ENCODE data around the gene MPC1. TPM values are rescaled to one million over a fixed set of nuclear protein-coding genes. Genes with fewer than 3 reads are reported as not detected.
"Not testable (repeated sequence)": the region's sequence is repeated elsewhere in the genome, so short reads cannot be mapped to it uniquely, and the experiment has no call there.

Gene MPC1
- total RNA-seq, 2 experiments from 2014 or later, result 17.4 to 19.3 TPM

- CTCF ChIA-PET, result interaction anchor here (1.2 kb wide), 1 partner anchor 35 kb away, joined by 3 read pairs; no protein-coding TSS in a partner anchor
- Mint-ChIP-seq H3K4me3 (no peak overlapping the region), H3K36me3 (ENCODE audit: low read depth) (peaks cover 37% of the 10 kb centered on the region), H3K4me1 (ENCODE audit: low read depth) (no peaks in the 10 kb centered on the region), H3K27ac (no peak overlapping the region), H3K9me3 (no peaks in the 10 kb centered on the region), H3K27me3 (no peaks in the 10 kb centered on the region)
- POLR2A ChIA-PET, result no interaction called here
- Histone ChIP-seq H3K27ac (ENCODE audit: low read depth in 1 of 2, low read length in 2 of 2) (no peak overlapping the region), H3K4me1 (ENCODE audit: insufficient read depth, low read length) (no peaks in the 10 kb centered on the region), H3K4me3 (ENCODE audit: low read length) (no peak overlapping the region), H3K27me3 (ENCODE audit: control insufficient read depth in 1 of 2, insufficient read depth in 2 of 2, low read length in 2 of 2) (no peaks in the 10 kb centered on the region), H3K9me3 (ENCODE audit: control insufficient read depth in 1 of 2, insufficient read depth in 1 of 2, low read length in 2 of 2) (no peaks in the 10 kb centered on the region), H3K36me3 (ENCODE audit: insufficient read depth, low read length) (peaks cover 34% of the 10 kb centered on the region)
- DNase-seq (no peak), ATAC-seq (ENCODE audit: poor library complexity) (no peak)
- intact Hi-C loops (cut with DNase I, micrococcal nuclease), result no loop called here
- no peak for TF ChIP-seq CTCF (IDR thresholded peaks at IDR 0.05)
Observed at GRCh38 chr6:166365806-166366205, 16.9 kb downstream of the MPC1 start.

- no peaks in the 10 kb centered on the region for H3K4me1 Mint-ChIP-seq (ENCODE audit: low read depth)
- ATAC-seq (ENCODE audit: poor library complexity), result no peak
- Histone ChIP-seq H3K9me3 (ENCODE audit: control insufficient read depth in 1 of 2, insufficient read depth in 1 of 2, low read length in 2 of 2) (no peaks in the 10 kb centered on the region), H3K36me3 (ENCODE audit: insufficient read depth, low read length) (peaks cover 34% of the 10 kb centered on the region), H3K27ac (ENCODE audit: low read depth in 1 of 2, low read length in 2 of 2) (no peak overlapping the region), H3K27me3 (ENCODE audit: control insufficient read depth in 1 of 2, insufficient read depth in 2 of 2, low read length in 2 of 2) (no peaks in the 10 kb centered on the region), H3K4me3 (ENCODE audit: low read length) (no peak overlapping the region), H3K4me1 (ENCODE audit: insufficient read depth, low read length) (no peaks in the 10 kb centered on the region)
- no peak for TF ChIP-seq CTCF (IDR thresholded peaks at IDR 0.05)
- H3K27me3 Mint-ChIP-seq, result no peaks in the 10 kb centered on the region
- CTCF ChIA-PET, result no interaction called here
- no peak overlapping the region for H3K27ac Mint-ChIP-seq
- no peak overlapping the region for H3K4me3 Mint-ChIP-seq
- intact Hi-C loops (cut with DNase I, micrococcal nuclease), result no loop called here
- DNase-seq, result no peak
- H3K36me3 Mint-ChIP-seq (ENCODE audit: low read depth), result peaks cover 37% of the 10 kb centered on the region
- H3K9me3 Mint-ChIP-seq, result no peaks in the 10 kb centered on the region
- POLR2A ChIA-PET, result no interaction called here
Observed at GRCh38 chr6:166365221-166365620, 17.5 kb downstream of the MPC1 start.

- Mint-ChIP-seq H3K4me1 (ENCODE audit: low read depth) (no peaks in the 10 kb centered on the region), H3K9me3 (no peaks in the 10 kb centered on the region), H3K27me3 (no peaks in the 10 kb centered on the region), H3K36me3 (ENCODE audit: low read depth) (peaks cover 37% of the 10 kb centered on the region), H3K4me3 (no peak overlapping the region), H3K27ac (no peak overlapping the region)
- no peaks in the 10 kb centered on the region for H3K4me1 ChIP-seq (ENCODE audit: insufficient read depth, low read length)
- ChIA-PET POLR2A (no interaction called here), CTCF (no interaction called here)
- DNase-seq (no peak), ATAC-seq (ENCODE audit: poor library complexity) (no peak)
- TF ChIP-seq CTCF (IDR thresholded peaks at IDR 0.05), result no peak
- H3K9me3 ChIP-seq (ENCODE audit: control insufficient read depth in 1 of 2, insufficient read depth in 1 of 2, low read length in 2 of 2), result no peaks in the 10 kb centered on the region
- no peak overlapping the region for H3K4me3 ChIP-seq (ENCODE audit: low read length)
- peaks cover 34% of the 10 kb centered on the region for H3K36me3 ChIP-seq (ENCODE audit: insufficient read depth, low read length)
- intact Hi-C loops (cut with DNase I, micrococcal nuclease), result no loop called here
- H3K27ac ChIP-seq (ENCODE audit: low read depth in 1 of 2, low read length in 2 of 2), result no peak overlapping the region
- no peaks in the 10 kb centered on the region for H3K27me3 ChIP-seq (ENCODE audit: control insufficient read depth in 1 of 2, insufficient read depth in 2 of 2, low read length in 2 of 2)
Observed at GRCh38 chr6:166364456-166364855, 18.3 kb downstream of the MPC1 start.

GRCh38 chr6:166362427-166362826 lies 20.3 kb downstream of the MPC1 start:
- H3K9me3 Mint-ChIP-seq; H3K4me3 Mint-ChIP-seq; POLR2A ChIA-PET; CTCF ChIA-PET; H3K9me3 ChIP-seq (ENCODE audit: control insufficient read depth in 1 of 2, insufficient read depth in 1 of 2, low read length in 2 of 2); intact Hi-C loops (cut with DNase I, micrococcal nuclease); H3K27ac ChIP-seq (ENCODE audit: low read depth in 1 of 2, low read length in 2 of 2); ATAC-seq (ENCODE audit: poor library complexity); H3K4me3 ChIP-seq (ENCODE audit: low read length); DNase-seq; H3K4me1 Mint-ChIP-seq (ENCODE audit: low read depth); H3K27ac Mint-ChIP-seq; H3K27me3 ChIP-seq (ENCODE audit: control insufficient read depth in 1 of 2, insufficient read depth in 2 of 2, low read length in 2 of 2); H3K4me1 ChIP-seq (ENCODE audit: insufficient read depth, low read length): not testable (repeated sequence)
- H3K27me3 Mint-ChIP-seq, result peaks cover 11% of the 10 kb centered on the region
- peaks cover 32% of the 10 kb centered on the region for H3K36me3 Mint-ChIP-seq (ENCODE audit: low read depth)
- peaks cover 29% of the 10 kb centered on the region for H3K36me3 ChIP-seq (ENCODE audit: insufficient read depth, low read length)

Data from CD4-positive, alpha-beta T cell (primary cell).